PC-9 (cell line): ENCODE measurements around the gene FAM20C.

Experiments used
- EZH2 ChIP-seq: fragments of 200-600 bp; sonication (generic); IDR thresholded peaks from 2 replicates; pipeline ENCODE4 v1.8.0; 2017; ENCODE audit warnings: antibody characterized with exemption, low read depth
- TF ChIP-seq, protein P1 (sequence below): fragments of 200-600 bp; sonication (generic); conservative IDR thresholded peaks from 2 replicates; pipeline ENCODE4 v1.6.1; 2017; ENCODE audit warnings: mixed run types, antibody characterized with exemption, mild to moderate bottlenecking, moderate library complexity

DNA sequence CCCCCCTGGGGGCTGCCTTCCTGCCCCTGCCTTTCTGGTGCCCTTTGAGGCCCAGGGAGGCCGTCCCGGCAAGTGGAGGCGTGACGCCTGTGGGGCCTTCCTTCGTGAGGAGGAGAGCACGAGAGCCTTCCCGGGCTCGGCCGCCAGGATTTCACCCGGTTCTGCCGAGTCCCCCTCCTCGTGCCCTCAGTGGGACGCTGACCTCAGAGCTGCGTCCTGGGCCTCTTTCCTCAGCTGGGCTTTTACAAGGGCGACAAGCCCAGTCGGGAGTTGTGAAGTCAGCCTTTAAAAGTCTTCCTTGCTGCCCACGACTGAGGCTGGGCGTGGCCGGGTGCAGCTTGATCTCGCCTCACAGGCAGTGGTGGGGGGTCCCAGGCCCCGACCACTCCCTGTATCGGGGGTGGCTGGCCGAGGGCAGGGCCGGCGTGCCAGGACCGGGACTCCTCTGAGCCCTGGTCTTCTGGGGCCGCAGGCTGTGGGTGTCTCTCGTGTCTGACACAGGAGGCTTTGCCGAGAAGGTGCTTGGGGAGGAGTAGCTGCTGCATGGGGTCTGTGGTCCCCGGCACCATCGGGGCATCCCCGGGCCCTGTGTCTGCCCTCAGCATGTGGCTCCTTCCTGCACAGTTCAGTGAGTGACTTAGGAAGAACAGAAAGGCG is 41.8 kb downstream of the FAM20C start:
- TF ChIP-seq, protein P1, sequence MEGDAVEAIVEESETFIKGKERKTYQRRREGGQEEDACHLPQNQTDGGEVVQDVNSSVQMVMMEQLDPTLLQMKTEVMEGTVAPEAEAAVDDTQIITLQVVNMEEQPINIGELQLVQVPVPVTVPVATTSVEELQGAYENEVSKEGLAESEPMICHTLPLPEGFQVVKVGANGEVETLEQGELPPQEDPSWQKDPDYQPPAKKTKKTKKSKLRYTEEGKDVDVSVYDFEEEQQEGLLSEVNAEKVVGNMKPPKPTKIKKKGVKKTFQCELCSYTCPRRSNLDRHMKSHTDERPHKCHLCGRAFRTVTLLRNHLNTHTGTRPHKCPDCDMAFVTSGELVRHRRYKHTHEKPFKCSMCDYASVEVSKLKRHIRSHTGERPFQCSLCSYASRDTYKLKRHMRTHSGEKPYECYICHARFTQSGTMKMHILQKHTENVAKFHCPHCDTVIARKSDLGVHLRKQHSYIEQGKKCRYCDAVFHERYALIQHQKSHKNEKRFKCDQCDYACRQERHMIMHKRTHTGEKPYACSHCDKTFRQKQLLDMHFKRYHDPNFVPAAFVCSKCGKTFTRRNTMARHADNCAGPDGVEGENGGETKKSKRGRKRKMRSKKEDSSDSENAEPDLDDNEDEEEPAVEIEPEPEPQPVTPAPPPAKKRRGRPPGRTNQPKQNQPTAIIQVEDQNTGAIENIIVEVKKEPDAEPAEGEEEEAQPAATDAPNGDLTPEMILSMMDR: no peak
- no peak for TF ChIP-seq EZH2
